ENCODE measurements around the gene VPS13C.

DNA sequence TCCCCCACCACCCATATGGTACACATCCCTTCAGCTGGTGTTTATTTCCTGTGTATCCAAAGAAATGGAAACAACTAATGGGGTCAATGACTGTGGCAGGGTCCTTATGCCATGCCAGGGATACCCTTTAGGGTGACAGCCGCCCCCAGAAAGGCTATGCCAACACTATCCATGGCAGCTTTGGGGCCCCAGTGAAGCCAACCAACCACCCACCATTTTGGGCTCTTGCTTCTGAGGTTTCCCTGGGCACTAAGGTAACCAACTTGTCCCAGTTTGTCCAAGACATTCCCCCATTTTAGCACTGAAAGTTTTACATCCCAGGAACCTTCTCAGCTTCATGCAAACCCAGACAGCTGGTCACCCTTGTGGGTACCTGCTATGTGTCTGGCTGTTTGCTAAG is 233.1 kb downstream of the VPS13C start:
- no peak for TF ChIP-seq POLR2AphosphoS5 (IDR thresholded peaks at IDR 0.05)
- TF ChIP-seq CTCF (IDR thresholded peaks at IDR 0.05 in 8 of 11, conservative IDR thresholded peaks at IDR 0.05 in 3 of 11) = no peak
- no peak for TF ChIP-seq POLR2A (IDR thresholded peaks at IDR 0.05)

Data from spleen (tissue), 7 donors.